Germinal center (tissue), 1 donor: ENCODE results near the gene SPIRE1.
"Not testable (repeated sequence)": the region's sequence is repeated elsewhere in the genome, so short reads cannot be mapped to it uniquely, and the experiment has no call there.

Experiments used
- DNase-seq: peaks from one replicate; pipeline ENCODE4 v3.0.0; 2012; ENCODE audit warnings: mixed read lengths, low spot score

SPIRE1 gene

DNA sequence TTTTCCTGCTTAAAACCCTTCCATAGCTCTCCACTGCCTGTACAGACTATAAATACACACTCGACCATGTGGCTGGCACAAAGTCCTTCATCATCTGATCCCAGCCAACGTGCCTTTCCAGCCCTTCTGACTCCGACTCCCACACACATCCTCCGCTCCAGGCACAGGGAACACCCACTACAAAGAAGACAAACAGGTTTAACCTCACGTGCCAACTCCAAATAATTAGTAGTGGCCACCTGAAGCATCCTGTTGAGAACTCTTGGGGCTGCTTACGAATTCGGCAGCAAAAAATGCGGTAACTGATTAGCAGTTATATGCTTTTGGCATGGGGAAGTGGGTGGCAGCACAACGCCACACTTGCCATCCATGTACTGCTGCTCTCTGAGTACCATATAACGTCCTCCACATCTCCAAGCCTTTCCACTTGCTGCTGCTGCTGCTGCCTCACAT, 12.1 kb downstream of the SPIRE1 start:
- no peak for DNase-seq

DNA sequence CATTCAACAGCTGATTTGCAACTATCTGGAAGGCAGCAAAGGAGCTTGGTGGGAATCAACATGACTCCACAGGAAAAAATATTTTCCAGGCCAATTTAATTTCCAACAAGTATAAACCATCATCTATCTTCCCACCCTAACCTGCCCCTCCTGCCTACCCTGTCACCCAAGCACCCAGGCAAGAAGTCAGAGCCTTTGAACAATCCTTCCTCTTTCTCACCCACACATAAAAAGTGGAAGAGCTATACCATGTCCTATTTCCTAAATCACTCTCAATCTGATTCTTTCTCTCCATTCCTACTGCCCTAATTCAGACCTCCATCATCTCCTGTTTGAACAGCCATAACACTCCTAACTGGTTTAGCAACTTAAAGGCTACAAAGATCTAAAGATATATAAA, 12.7 kb downstream of the SPIRE1 start:
- DNase-seq: no peak

DNA sequence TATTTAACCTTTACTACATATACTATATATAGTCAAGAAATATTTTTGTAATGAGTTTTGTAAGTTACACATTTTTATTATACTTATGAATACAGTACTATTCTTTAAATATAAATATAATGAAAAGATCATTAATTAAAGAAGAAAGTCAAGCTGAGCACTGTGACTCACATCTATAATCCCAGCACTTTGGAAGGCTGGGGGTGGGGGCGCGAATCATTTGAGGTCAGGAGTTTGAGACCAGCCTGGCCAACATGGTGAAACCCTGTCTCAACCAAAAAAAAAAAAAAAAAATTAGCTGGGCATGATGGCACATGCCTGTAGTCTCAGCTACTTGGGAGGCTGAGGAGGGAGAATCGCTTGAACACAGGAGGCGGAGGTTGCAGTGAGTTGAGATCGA, 14.2 kb downstream of the SPIRE1 start:
- not testable (repeated sequence) for DNase-seq

DNA sequence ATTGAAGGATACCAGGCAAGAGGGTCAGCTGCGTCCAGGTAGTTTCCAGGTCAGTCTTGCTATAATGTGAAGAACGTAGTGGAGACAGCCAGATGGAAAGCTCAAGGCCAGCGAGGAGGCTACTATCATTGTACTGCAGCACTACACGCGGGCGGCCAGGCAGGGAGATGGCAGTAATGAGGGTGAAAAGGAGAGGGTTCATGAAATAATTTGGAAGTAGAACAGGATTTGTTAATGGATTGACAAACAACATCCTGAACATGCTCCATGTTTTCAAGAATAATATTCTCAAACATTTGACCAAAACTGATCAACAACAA, 17.1 kb downstream of the SPIRE1 start:
- DNase-seq: no peak

DNA sequence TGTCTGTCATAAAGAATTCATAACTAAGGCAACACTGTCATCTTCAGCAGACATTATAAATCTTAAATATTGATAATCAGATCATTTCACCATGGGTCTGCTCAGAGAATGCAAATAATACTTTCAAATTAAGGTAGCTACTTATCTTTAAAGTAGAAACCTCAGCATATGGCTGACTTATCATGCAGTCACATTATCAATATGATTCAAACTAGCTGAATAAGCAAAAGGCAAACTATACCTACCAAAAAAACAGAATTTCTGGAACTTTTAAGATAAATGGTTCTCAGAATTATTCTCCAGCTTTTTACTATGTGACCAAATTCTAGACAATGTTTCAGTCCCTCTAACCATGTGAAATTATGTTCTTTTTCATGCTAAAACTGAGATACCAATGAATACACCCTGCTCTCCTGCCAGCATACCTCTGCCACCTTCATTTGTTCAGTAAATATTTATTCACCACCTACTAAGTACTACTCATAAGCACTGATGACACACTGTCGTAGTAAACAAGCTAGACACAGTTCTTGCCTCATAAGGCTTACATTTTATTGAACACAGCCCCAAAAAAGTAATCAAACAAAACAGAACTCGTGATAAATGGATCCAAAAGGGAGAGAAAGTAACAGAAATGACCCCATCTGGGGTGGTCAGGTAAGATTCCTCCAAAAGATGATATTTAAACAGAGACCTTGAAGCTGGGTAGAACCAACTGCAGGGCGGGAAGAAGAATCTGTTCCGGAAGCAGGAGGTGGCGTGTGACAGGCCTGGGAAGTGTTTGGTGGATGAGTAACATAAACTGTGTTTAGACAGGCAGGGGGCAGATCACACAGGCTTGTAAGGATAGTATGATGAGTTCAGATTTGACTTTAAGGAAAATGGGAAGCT, 17.7 kb downstream of the SPIRE1 start:
- no peak for DNase-seq

DNA sequence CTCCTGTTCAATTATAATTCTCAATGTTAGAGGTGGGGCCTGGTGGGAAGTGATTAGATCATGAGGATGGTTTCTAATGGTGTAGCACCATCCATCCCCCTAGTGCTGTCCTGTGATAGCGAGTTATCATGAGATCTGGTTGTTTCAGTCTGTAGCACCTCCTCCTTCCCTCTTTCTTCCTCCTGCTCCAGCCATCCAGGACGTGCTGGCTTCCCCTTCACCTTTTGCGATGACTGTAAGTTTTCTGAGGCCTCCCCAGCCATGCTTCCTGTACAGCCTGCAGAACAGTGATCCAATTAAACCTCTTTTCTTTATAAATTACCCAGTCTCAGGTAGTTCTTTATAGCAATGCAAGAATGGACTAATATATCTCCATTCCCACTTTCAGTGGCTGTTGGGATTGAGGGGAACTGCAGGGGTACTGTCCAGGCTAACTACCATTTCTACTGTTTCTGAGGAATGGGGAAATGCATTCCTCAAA, 19.2 kb downstream of the SPIRE1 start:
- no peak for DNase-seq

DNA sequence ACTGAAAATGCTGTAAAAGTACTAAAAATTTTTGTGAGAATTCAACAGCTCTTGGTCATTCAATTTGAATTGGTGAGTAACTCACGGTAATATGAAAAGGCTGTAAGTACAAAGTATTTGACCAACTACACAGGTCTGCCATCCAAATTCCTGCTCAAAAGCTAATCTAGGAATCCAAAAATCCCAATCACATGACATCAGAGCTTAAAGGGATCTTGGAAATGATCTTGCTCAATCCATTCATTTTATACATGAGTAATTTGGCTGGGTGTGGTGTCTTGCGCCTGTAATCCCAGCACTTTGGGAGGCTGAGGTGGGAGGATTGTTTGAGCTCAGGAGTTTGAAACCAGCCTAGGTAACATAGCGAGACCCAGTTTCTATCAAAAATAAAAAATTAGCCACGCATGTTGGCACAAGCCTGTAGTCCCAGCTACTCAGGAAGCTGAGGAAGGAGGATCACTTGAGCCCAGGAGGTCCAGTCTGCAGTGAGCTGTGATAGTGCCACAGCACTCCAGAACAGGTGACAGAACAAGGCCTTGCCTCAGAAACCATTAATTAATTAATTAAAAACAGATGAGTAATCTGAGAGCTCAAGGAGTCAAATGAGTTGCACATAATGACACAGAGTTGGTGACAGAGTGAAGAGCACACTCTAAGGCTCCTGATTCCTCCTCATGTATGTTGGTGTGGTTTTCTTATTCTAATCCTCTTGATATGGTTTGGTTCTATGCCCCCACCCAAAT, 19.8 kb downstream of the SPIRE1 start:
- DNase-seq: no peak

DNA sequence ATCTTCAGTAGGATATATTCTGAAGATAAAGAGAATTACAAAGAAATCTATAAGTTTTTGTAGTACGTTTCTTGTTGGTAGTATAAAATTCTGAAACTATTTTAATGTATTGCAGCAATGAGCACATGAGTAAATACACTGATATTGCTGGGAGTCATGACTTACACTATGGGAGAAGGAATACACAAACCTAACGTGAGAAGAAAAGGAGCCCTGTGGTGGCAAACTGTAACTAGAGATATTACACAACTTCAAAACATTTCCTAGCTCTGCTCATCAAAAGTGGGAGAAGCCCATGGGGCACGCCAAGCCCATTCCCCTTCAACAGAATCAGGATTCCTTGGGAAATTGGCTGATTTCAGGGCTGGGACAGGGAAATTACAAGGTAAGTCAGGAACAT, 20.5 kb downstream of the SPIRE1 start:
- DNase-seq: no peak

DNA sequence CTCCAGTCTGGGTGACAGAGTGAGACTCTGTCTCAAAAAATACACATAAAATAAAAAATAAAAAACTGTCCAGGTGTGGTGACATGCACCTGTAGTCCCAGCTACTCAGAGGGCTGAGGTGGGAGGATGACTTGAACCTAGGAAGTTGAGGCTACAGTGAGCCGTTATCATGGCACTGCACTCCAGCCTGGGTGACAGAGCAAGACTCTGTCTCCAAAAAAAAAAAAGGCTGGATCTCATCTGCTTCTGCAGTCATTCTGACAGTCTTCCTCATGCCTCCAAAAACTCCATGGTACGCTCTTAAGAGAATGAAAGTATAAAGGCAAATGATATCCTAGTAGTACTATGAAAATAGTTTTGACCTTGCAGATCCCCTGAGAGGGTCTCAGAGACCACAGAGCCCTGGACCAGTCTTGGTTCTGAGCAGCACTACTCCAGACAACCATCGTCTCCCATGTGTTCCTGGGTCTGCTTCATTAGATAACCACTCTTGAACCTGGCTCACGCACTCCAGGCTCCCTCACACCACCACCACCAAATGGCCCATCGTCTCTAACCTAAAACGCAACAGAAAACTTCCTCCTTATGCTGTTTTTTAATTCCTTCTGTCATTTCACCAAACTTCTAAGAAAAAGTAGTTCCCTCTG, 26.0 kb downstream of the SPIRE1 start:
- no peak for DNase-seq

DNA sequence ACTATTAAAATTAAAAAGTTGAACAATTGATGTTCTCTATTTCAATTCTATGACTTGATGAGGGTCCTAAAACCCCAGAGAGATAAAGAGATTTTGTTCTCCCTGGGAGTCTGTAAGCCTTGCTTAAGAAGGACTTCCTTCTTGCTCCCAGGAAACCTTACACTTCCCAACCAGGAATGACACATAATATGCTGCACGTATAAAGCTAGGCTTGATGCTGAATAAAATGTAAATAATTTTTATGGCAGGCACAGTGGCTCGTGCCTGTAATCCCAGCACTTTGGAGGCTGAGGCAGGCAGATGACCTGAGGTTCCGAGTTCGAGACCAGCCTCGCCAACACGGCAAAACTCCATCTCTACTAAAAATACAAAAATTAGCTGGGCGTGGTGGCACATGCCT, 27.8 kb downstream of the SPIRE1 start:
- DNase-seq: no peak

DNA sequence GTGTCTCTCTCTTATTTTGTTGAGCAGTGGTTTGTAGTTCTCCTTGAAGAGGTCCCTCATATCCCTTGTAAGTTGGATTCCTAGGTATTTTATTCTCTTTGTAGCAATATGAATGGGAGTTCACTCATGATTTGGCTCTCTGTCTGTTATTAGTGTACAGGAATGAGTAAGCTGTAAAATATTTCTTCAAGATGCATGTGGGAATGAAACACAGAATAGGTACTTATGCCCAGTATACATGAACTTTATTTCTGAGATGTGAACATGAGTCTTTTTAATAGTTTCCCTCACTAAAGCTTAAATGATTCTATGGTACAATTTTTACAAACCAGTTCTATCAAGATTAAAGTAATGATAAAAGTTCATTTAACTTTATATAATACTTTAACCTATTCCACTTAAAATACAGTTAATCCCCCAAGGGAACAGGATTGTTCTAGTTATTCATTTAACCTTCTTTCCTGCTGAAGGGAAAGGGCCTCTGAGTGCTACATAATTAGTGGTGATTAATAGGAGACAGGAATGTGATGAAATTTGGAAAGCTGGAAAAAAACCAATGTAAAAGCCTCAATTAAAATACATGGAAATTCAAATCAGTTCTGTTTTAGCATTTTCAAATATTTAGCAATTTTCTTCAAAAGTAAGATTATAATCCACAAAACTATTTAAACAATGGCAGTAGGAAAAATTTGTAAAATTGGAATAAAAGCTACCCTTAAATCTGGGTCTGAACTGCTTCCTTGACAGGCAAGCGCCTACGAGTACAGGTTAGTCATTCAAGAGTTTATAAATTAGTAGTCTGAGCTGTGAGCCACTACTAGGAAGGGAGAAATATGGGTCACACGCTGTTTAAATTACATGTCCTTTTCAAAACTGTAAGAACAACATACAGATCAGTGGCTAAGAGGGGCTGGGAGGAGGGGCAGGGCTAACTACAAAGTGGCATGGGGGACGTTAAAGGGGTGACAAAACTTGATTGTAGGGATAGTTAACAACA, 28.9 kb downstream of the SPIRE1 start:
- DNase-seq: no peak

DNA sequence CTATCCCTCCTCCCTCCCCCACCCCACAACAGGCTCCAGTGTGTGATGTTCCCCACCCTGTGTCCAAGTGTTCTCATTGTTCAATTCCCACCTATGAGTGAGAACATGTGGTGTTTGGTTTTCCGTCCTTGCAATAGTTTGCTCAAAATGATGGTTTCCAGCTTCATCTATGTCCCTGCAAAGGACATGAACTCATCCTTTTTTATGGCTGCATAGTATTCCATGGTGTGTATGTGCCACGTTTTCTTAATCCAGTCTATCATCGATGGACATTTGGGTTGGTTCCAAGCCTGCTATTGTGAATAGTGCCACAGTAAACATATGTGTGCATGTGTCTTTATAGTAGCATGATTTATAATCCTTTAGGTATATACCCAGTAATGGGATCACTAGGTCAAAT, 30.7 kb downstream of the SPIRE1 start:
- DNase-seq: not testable (repeated sequence)

DNA sequence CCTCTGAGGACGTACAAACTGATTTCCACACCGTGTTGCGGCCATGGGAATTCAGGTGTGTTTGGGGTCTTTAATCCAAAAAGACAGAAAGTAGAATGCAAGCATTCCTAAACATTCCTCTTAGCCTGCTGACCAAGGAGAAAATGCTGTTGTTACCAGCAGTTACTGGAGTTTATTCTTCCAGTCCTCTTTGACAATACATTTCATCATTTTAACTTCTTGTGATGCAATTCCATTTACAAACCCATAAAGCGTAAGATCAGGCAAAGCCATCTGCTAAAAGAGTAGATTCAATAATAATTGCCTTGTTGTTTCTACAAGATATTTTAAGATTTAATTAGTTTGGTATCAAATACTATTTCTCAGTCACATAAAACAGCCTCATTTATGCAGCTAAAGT, 32.7 kb downstream of the SPIRE1 start:
- DNase-seq: no peak

DNA sequence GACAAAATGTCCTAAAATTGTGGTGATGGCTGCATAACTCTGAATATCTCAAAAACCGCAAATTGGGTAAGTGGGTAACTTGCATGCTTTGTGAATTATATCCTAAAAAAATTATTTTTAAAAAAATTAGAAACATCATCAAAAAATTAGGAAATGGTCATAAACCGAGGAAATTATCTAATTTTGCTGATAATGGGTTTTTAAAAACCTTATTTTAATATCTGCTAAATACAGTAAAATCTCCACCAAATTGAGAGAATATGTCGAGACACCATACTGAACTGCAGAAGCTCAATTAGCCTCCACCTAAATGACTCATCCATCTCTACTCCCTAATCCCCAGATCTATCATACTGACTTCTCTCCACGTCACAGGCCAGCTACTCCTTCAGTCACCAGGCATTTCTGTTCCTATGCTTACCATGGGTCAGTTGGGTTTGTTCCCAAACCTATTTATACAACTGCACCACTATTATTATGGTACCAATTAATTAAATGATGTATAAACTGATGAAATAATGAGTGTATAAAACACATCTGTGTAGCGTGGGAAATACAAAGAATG, 36.1 kb downstream of the SPIRE1 start:
- no peak for DNase-seq

DNA sequence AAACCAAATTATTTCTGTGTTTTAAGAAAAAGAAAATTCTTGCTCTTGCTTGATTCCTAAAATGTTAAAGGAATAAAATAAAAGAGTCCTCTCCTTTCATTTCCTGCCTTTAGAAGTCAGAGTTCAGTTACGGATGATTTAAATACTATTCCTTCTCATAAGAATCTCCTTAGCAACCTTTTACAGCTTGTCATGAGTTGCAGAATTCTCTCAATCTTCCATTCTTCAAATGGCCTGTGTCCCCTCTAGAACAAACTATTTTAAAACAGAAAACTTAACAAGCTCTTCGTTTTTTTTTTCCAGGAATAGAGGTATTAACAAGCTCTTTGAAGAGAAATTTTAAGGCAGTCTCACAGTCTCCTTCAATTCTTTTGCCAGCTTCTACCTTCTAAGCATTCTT, 42.2 kb downstream of the SPIRE1 start:
- no peak for DNase-seq

DNA sequence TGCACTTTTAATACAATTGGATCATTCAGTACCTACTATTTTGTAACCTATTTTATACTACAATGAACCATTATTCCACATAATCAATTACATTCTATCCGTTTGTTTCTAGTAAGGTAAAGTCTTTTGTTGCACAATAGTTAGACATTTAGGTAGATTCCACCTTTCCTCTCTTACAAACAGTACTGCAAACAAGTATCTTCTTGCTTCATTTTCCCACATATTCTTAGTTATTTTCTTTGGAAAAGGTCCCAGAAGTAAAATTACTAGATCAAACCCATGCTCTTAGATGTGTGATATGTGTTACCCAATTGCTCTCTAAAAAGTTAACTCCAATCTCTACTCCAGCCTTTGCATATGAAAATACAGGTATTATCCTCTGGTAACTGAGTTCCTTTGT, 49.6 kb downstream of the SPIRE1 start:
- DNase-seq: no peak

DNA sequence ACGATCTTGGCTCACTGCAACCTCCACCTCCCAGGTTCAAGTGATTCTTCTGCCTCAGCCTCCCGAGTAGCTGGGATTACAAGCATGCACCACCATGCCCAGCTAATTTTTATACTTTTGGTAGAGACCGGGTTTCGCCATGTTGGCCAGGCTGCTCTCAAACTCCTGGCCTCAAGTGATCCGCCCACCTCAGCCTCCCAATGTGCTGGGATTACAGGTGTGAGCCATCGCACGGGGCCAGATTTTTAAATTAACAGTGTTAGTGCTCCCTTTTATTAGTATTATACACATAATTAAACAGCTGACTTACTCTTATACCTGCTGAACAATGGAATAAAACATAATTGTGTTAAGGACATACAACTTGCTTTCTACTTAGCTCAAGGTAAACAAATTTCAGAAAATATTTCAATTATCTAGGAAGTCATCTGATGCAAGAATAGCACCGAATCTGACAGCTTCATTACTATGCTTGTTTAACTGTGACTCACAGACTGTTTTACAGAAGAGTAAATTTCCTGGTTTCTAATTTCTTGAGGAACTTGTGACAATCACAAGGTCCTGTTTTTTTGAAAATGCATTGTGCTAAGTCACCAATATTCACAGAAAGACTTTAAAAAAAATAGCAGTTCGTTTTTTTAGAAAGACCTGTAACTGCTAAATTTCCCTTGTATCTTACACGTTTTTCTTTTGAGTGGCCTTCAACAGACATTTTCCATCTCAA, 51.2 kb downstream of the SPIRE1 start:
- DNase-seq: no peak

DNA sequence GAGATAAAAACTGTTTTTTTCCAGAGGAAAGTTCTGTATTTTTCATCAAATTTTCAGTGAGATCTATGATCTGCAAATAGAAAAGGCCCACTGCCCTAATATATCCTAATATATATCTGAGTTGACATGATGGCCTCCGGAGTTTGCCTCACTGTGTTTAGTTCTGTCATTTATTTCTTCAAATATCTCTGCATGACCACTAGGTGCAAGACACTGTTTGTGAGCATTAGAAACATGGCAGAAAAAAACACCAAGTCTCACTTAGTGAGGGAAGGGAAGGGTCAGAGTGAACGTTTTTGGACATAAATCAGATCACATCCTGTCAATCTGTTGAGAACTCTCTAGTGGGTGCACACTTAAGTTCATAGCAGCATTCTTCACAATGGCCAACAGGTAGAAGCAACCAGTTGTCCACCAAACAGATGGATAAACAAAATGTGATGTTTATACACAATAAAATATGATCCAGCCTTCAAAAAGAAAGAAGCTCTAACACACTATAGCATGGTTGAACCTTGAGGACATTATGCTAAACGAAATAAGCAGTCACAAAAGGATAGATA, 53.4 kb downstream of the SPIRE1 start:
- DNase-seq: no peak

DNA sequence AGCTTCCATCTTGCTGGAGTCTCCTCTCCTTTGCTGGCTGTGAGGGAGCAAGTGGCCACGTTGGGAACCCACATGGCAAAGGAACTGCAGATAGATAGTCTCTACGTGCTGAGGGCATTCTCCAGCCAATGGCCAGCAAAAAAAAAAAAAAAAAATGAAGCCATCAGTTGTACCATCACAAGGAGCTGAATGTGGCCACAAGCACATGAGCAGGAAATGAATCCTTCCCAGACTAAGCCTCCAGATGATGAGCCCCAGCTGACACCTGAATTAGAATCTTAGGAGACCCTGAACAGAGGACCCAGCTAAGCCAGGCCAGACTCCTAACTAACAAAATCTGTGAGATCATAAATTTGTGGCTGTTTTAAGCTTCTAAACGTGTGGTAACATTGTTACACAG, 57.9 kb downstream of the SPIRE1 start:
- DNase-seq: no peak

DNA sequence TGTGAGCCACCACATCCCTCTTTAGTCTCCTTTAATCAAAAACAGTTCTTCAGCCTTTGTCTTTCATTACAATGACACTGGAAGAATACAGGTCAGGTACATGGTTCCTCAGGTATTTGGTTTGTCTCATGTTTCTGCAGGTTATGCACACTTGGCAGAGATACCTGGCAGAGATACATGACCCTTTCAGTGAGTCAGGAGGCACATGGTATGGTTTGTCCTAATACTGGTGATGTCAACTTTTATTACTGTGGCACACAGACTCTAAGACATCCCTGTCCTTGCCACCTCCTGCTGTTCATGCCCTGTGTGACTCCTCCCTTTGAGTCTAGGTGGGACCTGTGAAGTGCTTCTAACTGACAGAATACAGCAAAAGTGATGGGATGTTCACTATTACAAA, 58.4 kb downstream of the SPIRE1 start:
- DNase-seq: no peak
